C4-2B (cell line): ENCODE data around the gene SCNN1G.

ENCODE experiments used
- H3K27ac ChIP-seq: fragments of 450-650 bp; 2 replicates; pipeline ENCODE4 v1.5.1; 2017
- ZFX ChIP-seq: fragments of 450-650 bp; IDR thresholded peaks from 2 replicates; pipeline ENCODE4 v1.6.1; 2017
- TF ChIP-seq, protein P1 (sequence below): fragments of 450-650 bp; conservative IDR thresholded peaks from 2 replicates; pipeline ENCODE4 v1.5.1; 2017; ENCODE audit warnings: mild to moderate bottlenecking

Gene SCNN1G, protein sequence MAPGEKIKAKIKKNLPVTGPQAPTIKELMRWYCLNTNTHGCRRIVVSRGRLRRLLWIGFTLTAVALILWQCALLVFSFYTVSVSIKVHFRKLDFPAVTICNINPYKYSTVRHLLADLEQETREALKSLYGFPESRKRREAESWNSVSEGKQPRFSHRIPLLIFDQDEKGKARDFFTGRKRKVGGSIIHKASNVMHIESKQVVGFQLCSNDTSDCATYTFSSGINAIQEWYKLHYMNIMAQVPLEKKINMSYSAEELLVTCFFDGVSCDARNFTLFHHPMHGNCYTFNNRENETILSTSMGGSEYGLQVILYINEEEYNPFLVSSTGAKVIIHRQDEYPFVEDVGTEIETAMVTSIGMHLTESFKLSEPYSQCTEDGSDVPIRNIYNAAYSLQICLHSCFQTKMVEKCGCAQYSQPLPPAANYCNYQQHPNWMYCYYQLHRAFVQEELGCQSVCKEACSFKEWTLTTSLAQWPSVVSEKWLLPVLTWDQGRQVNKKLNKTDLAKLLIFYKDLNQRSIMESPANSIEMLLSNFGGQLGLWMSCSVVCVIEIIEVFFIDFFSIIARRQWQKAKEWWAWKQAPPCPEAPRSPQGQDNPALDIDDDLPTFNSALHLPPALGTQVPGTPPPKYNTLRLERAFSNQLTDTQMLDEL

DNA sequence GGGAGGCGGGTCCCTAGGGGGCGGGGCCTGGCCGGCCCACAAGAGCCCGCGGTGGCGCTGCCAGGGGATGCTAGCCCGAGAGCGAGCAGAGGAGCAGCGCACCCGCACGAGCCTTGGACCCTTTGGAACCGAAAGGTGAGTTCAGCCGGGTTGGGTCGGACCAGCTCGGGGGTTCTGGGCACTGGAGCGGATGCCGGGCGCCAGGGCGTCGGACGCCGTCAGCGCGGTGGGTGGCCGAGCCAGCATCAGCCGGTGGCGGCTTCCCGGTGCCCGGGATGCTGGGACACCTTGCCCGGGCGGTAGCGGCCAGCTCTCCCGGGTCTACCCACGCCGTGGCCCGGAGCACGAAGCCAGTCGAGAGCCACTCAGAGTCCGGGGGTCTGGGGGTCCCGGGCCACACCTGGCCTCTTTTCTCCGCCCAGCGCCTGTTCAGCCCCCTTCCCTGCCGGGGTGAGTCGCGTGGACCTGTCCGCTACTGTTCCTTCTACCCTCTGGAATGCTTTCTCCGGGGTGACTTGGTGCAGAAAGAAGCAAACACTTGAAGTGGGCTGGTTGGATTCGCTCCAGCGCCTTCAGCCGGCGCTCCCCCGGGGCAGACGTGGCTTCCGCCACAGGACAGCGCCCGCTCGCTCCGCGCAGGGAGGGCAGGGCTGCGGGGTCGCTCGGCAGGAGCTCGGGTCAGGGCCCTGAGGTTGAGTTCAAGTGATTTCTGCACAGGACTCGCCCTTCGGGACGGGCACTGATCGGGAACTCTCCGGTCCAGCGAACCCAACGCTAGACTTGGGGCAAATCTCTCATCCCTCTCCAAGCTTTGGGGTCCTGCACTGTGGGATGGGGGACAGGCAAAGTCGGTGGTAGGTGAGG is at the start of gene SCNN1G:
Gene SCNN1G, plus strand, starts transcription at position 67 of the 864 bp plus-strand sequence. CDS start 3,527 bp downstream, outside the sequence.
- TF ChIP-seq, protein P1, sequence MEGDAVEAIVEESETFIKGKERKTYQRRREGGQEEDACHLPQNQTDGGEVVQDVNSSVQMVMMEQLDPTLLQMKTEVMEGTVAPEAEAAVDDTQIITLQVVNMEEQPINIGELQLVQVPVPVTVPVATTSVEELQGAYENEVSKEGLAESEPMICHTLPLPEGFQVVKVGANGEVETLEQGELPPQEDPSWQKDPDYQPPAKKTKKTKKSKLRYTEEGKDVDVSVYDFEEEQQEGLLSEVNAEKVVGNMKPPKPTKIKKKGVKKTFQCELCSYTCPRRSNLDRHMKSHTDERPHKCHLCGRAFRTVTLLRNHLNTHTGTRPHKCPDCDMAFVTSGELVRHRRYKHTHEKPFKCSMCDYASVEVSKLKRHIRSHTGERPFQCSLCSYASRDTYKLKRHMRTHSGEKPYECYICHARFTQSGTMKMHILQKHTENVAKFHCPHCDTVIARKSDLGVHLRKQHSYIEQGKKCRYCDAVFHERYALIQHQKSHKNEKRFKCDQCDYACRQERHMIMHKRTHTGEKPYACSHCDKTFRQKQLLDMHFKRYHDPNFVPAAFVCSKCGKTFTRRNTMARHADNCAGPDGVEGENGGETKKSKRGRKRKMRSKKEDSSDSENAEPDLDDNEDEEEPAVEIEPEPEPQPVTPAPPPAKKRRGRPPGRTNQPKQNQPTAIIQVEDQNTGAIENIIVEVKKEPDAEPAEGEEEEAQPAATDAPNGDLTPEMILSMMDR, result peak; percentile 43
- TF ChIP-seq ZFX, result no peak
- H3K27ac ChIP-seq, result no peak within 1 kb of the TSS

DNA sequence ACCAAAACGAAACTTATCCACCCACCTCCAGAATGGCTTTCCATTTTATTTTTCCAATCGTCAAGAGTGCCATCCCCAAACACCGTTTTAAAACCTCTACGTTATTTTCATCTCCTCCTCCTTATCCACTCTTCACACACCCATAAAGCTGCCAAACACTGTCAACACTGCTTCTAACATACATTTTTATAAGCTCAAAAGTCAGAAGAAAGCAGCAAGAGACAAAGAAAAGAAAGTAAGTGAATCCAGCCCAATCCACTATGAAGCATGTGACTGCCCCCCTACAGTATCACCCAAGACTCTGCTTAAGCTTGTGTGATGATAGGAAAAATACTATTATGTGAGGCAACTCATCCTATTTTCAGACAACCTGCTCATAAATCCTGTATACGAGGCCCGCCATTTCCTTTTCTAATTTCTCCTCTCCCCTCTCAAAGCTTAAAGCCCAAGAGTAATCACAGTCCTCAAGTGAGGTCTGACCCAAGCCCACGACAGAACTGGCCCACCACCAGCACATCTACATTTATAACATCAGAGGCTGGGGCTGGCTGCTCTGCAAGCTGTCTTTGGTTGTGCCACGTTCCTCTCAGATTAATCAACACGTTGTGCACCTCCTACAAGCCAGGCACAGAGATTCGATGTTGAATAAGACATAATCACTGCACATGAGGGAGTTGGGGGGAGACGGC is 49.6 kb upstream of the SCNN1G start:
- no peak overlapping the region for H3K27ac ChIP-seq

DNA sequence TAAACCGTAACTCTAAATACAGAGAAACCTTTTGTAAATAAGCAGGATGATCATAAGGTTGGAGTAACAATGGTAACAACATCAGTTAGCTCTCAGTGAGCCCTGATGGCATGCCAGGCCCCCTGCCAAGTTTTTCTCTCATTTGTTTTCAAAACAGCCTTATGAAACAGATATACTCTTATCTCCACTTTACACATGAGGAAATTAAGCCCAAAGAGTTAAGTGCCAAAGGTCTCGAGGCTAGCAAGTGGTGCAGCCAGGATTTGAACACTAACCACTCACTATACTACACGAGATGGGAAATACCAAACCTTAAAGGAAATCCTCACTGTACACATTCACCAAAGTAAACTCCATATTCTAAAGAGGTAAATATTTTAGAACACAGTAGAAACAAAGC is 48.3 kb upstream of the SCNN1G start:
- TF ChIP-seq ZFX, result no peak
- TF ChIP-seq, protein P1, result no peak
- H3K27ac ChIP-seq, result no peak overlapping the region

More for the DNA sequence above, 49.6 kb upstream of the SCNN1G start:
- no peak for TF ChIP-seq ZFX
- TF ChIP-seq, protein P1, result no peak

DNA sequence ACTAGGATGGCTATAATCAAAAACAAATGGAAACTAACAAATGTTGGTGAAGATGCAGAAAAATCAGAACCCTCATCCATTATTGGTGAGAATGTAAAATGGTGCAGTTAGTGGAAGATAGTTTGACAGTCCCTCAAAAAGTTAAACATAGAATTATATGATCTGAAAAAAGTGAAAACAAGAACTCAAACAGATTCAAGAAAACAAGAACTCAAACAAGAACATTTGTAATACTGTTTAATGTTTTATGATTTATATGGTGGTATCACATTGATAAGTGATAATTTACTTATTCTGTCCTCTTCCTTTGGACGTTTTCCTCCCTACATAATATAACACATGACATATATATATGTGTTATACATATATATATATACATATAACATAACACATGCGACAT is 45.3 kb upstream of the SCNN1G start:
- TF ChIP-seq ZFX, result no peak
- TF ChIP-seq, protein P1, result no peak
- no peak overlapping the region for H3K27ac ChIP-seq

DNA sequence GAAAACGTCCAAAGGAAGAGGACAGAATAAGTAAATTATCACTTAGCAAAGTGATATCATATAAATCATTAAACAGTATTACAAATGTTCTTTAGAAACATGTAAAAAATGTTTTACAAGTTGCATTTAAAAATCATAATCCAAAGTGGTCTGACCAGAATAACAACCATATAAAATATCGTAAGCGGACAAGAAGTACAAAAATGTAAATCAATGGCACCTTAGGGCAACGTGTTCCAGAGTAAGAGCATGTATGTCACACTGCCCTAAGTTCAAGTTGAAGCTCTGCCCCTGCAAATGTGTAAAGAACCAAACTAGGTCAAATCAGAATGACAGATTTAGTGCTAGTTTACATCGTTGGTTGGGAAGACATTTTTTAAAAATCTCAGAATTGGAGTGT is 44.7 kb upstream of the SCNN1G start:
- TF ChIP-seq ZFX, result no peak
- TF ChIP-seq, protein P1, result no peak

DNA sequence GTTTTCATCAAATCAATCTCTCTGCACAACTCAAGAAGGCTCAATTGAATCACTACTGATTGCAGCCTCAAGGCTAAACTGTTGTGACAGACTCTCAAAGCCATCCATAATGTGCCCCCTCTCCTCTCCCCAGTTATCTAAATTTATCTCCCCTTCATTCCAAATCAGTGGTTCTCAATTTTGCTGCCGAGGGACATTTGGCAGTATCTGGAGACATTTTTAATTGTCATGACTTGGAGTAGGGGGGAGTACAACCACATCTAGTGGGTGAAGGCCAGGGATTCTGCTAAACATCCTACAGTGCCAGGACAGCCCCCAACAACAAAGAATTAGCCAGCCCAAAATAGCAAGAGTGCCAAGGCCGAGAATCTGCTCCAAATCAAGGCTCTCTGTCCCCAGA is 42.4 kb upstream of the SCNN1G start:
- TF ChIP-seq, protein P1, result no peak
- TF ChIP-seq ZFX, result no peak
- no peak overlapping the region for H3K27ac ChIP-seq

More for the DNA sequence above, 44.7 kb upstream of the SCNN1G start:
- H3K27ac ChIP-seq, result no peak overlapping the region
